ENCODE data around the gene SULT1A3.
"Not testable (repeated sequence)": the region's sequence is repeated elsewhere in the genome, so short reads cannot be mapped to it uniquely, and the experiment has no call there.

SULT1A3 gene

DNA sequence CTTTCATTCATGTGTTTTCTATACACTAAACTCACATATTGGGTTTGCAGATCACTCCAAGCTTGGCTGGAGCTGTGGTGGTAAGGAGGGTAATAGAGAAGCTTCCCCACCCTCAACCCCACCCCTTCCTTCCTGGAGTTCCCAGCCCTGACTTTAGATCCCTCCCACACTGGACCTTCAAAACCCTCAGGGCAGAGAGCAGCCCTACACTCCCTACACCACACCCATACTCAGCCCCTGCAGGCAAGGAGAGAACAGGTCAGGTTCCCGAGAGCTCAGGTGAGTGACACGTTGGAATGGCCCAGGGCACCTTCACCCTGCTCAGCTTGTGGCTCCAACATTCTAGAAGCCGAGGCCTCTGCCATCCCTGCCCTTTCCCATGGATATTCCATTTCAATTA, at the start of gene SULT1A3:
TSS of gene SULT1A3 (plus strand) at position 207 of the 400 bp plus-strand sequence. CDS start 1,474 bp downstream, outside the sequence.
- DNase-seq, result not testable (repeated sequence)

DNA sequence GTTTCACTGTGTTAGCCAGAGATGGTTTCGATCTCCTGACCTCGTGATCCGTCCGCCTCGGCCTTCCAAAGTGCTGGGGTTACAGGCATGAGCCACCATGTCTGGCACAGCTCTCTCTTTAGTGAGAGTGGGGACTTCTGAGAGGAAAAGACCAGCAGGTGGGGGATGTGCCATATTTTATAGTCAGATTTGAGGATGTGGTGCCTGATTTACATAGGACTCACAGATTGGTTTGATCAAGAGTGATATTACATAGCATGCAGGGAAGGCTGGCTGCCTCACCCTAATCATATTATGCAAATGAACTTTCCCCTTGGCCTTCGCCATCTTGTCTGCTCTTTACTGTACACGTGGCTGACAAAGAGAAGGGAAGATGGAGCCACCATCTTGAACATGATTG, 48.0 kb upstream of the SULT1A3 start:
- DNase-seq, result no peak

DNA sequence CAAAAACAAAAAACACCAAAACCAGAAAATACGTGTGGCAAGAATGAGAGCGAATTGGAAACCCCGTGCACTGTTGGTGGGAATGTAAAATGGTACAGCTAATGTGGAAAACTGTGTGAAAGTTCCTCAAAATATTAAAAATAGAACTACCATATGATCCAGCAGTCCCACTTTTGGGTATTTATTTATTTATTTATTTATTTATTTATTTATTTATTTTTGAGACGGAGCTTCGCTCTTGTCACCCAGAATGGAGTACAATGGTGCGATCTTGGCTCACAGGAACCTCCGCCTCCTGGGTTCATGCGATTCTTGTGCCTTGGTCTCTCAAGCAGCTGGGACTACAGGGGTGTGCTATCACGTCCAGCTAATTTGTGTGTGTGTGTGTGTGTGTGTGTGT, 46.5 kb upstream of the SULT1A3 start:
- DNase-seq, result no peak

DNA sequence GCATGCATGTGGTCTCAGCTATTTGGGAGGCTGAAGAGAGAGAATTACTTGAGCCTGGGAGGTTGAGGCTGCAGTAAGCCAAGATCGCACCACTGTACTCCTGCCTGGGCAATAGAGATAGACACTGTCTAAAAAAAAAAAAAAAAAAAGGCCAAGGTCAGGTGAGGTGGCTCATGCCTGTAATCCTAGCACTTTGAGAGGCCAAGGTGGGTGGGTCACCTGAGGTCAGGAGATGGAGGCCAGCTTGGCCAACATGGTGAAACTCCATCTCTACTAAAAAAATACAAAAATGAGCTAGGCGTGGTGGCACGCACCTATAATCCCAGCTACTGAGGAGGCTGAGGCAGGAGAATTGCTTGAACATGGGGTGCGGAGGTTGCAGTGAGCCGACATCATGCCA, 43.9 kb upstream of the SULT1A3 start:
- no peak for DNase-seq

DNA sequence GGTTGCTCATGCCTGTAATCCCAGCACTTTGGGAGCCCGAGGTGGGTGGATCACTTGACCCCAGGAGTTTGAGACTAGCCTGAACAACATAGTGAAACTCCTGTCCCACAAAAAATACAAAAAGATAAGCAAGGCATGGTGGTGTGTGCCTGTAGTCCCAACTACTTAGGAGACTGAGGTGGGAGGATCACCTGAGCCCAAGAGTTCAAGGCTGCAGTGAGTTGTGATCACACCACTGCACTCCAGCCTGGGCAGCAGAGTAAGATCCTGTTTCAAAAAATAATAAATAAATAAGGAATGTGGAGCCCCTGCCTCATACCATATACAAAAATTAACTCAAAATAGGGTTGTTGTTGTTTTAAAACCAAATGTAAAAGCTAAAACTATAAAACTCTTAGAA, 41.8 kb upstream of the SULT1A3 start:
- DNase-seq, result no peak

DNA sequence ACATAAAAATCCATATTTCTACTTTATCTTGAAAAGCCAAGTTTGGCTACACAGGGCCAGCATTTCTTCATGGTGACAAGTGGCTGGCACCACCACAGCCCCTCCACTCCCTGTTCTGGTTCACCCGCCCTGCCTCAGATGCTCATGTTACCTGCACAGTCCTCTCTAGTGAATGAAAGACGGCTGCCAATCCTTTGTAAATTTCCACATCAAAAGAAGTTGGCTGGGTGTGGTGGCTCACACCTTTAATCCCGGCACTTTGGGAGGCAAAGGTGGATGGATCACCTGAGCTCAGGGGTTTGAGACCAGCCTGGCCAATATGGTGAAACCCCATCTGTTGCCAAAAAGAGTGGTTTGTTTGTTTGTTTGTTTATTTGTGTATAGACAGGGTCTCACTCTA, 35.5 kb upstream of the SULT1A3 start:
- DNase-seq, result no peak

DNA sequence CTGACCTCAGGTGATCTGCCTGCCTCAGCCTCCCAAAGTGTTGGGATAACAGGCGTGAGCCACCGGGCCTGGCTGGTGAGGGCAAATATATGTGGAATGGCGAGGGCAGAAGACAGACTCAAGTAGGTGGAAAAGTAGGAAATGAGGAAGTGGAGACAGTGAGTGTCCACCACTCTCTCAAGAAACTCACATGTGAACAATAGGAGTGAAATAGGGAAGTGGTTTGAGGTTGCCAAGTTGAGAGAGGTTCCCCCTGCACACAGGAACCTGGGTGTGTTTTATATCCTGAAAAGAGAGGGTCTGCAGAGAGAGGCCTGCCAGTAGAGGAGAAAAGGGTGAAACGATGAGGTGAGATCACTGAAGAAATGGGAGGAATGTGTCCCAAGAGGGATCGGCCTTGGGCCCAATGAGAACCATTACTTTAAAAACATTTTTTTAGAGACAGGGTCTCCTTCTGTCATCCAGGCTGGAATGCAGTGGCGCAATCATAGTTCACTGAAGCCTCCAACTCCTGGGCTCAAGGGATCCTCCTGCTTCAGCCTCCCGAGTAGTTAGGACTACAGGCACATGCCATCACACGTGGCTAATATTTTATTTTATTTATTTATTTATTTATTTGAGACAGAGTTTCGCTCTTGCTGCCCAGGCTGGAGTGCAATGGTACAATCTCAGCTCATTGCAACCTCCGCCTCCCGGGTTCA, 32.7 kb upstream of the SULT1A3 start:
- no peak for DNase-seq

DNA sequence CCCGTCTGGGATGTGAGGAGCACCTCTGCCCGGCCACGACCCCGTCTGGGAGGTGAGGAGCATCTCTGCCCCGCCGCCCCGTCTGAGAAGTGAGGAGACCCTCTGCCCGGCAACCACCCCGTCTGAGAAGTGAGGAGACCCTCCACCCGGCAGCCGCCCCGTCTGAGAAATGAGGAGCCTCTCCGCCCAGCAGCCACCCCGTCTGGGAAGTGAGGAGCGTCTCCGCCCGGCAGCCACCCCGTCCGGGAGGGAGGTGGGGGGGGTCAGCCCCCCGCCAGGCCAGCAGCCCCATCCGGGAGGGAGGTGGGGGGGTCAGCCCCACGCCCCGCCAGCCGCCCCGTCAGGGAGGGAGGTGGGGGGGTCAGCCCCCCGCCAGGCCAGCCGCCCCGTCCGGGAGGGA, 30.3 kb upstream of the SULT1A3 start:
- not testable (repeated sequence) for DNase-seq

DNA sequence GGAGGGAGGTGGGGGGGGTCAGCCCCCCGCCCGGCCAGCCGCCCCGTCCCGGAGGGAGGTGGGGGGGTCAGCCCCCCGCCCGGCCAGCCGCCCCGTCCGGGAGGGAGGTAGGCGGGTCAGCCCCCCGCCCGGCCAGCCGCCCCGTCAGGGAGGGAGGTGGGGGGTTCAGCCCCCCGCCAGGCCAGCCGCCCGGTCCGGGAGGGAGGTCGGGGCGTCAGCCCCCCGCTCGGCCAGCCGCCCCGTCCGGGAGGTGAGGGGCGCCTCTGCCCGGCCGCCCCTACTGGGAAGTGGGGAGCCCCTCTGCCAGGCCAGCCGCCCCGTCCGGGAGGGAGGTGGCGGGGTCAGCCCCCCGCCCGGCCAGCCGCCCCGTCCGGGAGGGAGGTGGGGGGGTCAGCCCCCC, 29.6 kb upstream of the SULT1A3 start:
- DNase-seq, result not testable (repeated sequence)

DNA sequence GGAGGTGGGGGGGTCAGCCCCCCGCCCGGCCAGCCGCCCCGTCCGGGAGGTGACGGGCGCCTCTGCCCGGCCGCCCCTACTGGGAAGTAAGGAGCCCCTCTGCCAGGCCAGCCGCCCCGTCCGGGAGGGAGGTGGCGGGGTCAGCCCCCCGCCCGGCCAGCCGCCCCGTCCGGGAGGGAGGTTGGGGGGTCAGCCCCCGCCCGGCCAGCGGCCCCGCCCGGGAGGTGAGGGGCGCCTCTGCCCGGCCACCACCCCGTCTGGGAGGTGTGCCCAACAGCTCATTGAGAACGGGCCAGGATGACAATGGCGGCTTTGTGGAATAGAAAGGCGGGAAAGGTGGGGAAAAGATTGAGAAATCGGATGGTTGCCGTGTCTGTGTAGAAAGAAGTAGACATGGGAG, 28.9 kb upstream of the SULT1A3 start:
- not testable (repeated sequence) for DNase-seq

DNA sequence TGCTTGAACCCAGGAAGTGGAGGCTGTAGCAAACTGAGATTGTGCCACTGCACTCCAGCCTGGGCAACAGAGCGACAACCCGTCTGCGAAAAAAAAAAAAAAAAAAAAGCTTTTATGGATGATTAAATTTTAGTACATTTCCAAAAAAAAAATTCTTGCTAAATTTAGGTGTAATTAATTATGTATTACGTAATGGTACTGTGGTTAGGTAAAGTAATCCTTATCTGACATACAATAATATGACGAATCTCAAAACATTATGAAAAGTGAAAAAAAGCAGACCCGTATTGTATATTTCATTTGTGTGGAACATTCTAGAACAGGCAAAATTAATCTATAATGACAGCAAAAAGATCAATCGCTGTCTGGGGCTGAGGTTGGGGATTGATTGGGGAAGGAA, 26.0 kb upstream of the SULT1A3 start:
- DNase-seq, result no peak

DNA sequence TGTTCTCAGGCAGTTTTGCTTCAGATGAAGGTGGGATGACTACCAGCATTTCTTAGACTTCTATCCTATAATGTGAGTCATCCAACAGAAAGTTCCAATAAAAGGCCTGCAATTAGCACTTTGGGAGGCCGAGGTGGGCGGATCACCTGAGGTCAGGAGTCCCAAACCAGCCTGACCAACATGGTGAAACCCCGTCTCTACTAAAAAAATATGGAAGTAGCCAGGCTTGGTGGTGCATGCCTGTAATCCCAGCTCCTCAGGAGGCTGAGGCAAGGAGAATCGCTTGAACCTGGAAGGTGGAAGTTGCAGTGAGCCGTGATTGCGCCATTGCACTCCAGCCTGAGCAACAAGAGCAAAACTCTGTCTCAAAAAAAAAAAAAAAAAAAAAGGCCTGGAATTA, 22.2 kb upstream of the SULT1A3 start:
- not testable (repeated sequence) for DNase-seq

DNA sequence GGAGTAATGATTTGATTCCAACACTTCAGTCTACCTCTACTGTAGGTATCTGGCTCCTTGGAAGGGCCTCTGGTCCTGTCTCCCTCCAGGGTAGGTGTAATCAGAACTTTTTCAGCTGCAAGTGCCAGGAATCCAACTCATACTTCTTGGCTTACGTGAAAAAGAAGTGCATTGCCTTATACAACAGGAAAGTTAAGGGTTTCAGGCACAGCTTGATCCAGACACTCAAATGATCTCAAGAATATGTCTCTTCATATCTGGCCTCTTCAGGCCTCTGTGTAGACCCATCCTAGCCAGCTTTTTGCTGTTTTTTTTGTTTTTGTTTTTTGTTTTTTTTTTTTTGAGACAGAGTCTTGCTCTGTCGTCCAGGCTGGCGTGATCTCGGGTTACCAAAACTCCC, 19.9 kb upstream of the SULT1A3 start:
- DNase-seq, result no peak

DNA sequence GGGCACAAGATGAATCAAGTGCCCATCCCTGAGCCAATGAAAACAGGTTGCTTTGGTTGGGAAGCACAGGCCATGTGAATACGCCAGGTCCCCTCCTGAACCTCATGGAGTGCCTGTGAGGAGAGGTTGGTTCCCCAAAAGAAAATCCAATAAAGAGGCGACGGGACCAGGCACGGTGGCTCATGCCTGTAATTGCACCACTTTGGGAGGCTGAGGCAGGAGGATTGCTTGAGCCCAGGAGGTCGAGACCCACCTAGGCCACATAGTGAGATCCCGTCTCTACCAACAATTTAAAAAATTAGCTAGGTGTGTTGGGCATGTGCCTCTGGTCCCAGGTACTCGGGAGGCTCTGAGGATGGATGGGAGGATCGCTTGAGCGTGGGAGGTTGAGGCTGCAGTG, 19.1 kb upstream of the SULT1A3 start:
- no peak for DNase-seq

DNA sequence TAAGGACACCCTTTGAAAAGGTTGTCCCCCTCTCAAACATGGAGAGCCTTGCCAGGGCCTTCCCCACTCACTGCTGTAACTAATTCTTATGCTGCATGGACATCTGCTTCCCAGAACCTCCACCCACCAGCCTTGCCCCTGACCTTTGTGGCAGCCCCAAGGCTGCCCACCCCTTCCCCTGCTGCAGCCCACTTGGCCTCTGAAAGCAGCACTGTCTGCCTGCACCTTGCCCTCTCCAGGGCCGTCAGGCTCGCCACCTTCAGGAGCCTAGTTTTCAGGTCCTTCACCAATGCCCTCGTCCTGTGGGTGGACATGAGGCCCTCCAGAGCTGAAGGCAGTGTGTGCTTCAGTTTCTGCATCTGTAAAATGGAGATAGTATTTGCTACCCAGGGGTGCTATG, 18.3 kb upstream of the SULT1A3 start:
- DNase-seq, result no peak

DNA sequence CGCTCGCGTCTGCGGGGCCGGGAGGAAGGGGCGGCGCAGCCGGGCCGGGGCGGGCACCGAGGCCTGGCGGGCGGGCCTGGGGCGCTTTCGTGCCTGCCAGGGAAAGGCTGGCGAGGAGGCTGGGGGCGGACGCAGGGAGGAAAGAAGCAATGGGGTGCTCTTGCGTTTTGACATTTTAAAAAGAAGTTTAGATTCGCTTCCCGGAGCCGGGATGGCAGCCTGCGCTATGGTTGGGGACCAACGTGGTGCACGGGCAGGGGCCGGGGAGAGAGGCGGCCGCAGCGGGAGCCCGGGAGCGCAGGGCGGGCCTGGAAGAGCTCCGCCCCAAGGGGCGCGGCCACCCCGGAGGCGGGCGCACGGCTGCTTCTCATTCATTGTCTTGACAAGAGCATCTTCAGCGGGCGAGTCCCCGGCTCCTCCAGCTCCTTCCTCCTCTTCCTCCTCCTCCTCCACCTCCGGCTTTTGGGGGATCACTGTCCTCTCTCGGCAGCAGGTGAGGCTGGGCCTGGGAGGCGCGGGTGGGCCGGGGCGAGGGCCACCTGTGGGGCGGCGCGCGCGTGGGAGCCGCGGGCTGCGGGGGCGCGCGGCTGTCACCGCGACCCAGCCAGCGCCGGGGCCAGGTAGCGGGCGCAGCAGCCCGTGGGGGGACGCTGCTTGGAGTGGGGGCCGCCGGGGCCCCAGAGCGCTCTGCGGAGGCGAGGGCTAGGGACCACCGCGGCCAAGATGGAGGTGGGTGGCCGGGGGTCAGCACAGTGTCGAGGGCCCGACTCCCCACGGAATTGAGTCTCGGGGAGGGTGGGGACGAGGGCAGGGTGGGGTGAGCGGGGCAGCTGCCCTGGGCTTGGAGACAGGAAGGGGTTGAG, 15.6 kb upstream of the SULT1A3 start, which contains the start of gene CORO1A:
TSS of gene CORO1A (plus strand) at position 370 of the 863 bp plus-strand sequence. CDS start 1,608 bp downstream, outside the sequence.
- DNase-seq, result peak; percentile 88

DNA sequence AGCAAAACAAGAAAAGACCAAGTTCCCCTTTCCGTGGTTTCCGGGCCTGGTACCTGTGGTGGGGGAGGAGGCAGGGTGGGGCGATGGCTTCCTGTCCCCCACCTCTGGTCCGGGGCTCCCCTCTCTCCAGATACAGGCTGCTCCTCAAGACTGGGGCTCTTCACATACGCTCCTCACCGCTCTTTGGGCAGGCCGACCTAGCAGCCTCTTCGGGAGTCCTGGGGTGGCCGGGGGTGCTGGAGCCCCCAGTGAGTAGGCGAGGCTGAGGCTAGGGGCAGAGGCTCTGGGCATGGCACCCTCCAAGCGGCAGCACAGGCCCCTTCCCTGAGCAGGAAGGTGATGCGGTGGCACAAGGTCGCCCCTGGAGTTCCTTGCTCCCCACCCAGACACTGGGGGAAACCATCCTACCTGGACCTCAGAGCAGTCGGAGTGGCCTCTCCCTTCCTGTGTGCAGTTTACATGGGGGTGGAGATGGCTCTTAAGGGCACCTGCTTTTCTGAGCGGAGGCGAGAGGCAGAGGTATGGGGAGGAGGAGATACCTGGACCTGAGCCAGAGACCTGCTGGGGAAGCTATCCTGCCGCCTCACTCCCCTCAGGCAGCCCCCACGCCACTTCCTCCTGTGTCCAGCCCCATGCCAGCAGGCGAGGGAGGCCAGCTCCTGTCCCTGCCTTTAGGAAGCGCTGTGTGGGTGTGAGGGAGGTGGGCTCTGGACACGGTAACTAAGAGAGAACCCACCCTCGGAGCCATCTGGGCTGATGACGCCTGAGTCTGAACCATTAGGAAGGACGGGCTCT, 14.8 kb upstream of the SULT1A3 start:
- DNase-seq, result peak; percentile 28

DNA sequence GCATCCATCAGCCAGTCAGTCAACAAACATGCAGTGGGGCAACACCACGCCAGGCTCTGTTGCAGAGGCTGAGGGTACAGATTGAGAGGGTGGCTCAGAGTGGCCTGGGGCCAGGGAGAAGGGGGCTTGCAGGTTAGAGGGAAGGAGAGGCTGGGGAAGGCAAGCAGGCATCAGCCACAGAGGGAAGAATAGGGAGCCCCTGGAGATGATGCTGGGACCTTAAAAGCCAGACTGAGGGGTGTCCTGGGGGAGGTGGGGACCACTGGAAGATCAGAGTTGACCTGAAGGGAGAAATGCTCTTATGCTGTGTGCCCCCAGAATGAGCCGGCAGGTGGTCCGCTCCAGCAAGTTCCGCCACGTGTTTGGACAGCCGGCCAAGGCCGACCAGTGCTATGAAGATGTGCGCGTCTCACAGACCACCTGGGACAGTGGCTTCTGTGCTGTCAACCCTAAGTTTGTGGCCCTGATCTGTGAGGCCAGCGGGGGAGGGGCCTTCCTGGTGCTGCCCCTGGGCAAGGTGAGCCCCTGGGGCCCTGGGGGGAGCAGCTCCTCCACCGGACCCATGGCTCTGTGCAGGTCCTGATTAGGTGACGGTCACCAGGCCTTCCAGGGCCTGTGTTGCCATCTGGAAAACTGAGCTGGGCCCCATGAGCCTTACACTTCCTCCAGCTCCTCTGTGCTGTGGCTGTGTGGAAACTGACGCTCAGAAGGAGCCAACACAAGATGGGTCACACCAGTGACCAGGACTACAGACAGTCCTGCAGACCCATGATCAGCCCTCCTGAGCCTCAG, 14.0 kb upstream of the SULT1A3 start:
- peak; percentile 26 for DNase-seq

DNA sequence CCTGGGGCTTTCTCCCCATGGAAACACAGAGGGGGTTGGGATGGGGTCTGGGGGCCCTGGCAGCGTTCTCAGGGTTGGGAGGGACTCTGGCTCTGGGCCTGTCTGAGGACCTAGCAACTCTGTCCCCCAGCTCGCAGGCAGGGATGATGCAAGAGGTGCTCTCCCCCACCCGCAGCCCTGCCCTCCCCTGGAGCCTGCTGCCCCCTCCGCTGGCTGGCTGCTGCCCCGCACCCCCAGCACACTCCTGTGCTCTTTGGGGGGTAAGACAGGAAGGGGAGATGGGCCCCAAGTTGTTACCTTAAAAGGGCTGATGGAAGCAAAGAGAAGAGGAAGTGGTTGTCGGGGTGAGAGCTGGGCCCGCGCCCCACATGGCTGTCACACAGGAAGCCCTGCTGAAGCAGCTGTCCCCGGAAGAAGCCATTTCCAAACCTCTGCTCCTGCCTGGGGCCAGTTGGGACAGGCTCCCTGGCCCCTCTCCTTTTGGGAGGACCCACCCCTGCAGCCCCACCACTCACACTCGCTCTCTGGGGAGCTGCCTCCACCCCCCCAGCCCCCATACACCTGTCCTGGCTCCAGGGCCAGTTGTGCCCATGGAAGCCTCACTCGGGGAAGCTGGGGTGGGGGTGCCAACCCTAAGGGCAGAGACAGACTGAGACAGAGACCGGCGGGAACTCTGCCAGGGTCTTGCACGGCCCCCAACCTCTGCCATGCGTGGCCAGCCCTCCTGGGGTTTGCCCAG, 13.2 kb upstream of the SULT1A3 start:
- peak; percentile 28 for DNase-seq

DNA sequence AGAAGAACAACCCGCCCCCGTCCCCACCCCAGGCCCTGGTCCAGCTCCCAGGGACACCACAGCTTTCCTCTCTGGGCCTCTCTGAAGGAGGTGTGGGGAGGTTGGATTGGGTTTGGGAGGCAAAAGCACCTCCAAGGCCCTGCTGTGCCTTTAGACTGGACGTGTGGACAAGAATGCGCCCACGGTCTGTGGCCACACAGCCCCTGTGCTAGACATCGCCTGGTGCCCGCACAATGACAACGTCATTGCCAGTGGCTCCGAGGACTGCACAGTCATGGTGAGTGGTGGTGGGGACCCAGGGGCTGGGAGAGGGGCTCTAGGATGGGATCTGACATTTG, 12.6 kb upstream of the SULT1A3 start:
- no peak for DNase-seq

DNA sequence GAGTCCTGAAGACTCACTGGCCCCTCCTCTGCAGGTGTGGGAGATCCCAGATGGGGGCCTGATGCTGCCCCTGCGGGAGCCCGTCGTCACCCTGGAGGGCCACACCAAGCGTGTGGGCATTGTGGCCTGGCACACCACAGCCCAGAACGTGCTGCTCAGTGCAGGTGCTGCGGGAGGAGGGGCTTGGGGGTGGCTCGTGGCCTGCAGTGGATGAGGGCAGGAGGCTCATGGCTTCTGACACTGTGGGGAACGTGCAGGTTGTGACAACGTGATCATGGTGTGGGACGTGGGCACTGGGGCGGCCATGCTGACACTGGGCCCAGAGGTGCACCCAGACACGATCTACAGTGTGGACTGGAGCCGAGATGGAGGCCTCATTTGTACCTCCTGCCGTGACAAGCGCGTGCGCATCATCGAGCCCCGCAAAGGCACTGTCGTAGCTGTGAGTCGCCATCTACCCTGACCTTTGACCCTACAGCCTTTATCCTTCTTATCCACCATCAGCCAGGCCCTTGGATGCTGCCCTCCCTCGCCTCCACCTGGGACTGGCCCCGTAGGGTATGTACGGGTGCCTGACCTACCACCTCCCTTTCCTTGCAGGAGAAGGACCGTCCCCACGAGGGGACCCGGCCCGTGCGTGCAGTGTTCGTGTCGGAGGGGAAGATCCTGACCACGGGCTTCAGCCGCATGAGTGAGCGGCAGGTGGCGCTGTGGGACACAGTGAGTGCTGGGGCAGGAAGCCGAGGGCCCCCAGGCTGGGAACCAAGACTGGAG, 12.1 kb upstream of the SULT1A3 start:
- DNase-seq, result peak; percentile 36

All from right hindlimb (tissue), 1 donor.